Type B pancreatic cell (in vitro differentiated cells): ENCODE data around the gene PTPN23. TPM values are rescaled to one million over a fixed set of nuclear protein-coding genes. Genes with fewer than 3 reads are reported as not detected.
A peak's percentile ranks its signal among the peaks of the same experiment; 100 is the strongest.
"Not testable (repeated sequence)": the region's sequence is repeated elsewhere in the genome, so short reads cannot be mapped to it uniquely, and the experiment has no call there.

ENCODE experiments used
- DNase-seq: peaks from one replicate; pipeline ENCODE4 v3.0.0; 2021; ENCODE audit warnings: mixed read lengths; ENCODE audit not compliant: unreplicated experiment; ENCODE audit errors: extremely low spot score
- H3K27ac Mint-ChIP-seq: 2 replicates; pipeline ENCODE4 v1.8.0; 2021; ENCODE audit warnings: mild to moderate bottlenecking, mixed read lengths
- H3K27me3 Mint-ChIP-seq: 2 replicates; pipeline ENCODE4 v1.8.0; 2021; ENCODE audit warnings: mixed read lengths
- H3K36me3 Mint-ChIP-seq: 2 replicates; pipeline ENCODE4 v1.8.0; 2021; ENCODE audit warnings: mixed read lengths
- H3K4me1 Mint-ChIP-seq: one replicate; pipeline ENCODE4 v1.8.0; 2021; ENCODE audit warnings: mixed read lengths; ENCODE audit not compliant: unreplicated experiment
- H3K4me3 Mint-ChIP-seq: 2 replicates; pipeline ENCODE4 v1.8.0; 2021; ENCODE audit warnings: mild to moderate bottlenecking, mixed read lengths
- H3K9me3 Mint-ChIP-seq: 2 replicates; pipeline ENCODE4 v1.8.0; 2021; ENCODE audit warnings: mixed read lengths
- total RNA-seq: library from RNA; stranded (reverse); gene quantifications from 2 replicates; pipeline ENCODE4 v1.2.1, GENCODE V29; 2021; ENCODE audit warnings: low replicate concordance
- TF ChIP-seq, protein P1 (sequence below): fragments of 200-600 bp; sonication (generic); conservative IDR thresholded peaks from 2 replicates; pipeline ENCODE4 v1.5.0; 2021; ENCODE audit warnings: antibody characterized with exemption, mild to moderate bottlenecking

Gene PTPN23
- total RNA-seq, 1 donor from 2014 or later: 52.5 TPM

DNA sequence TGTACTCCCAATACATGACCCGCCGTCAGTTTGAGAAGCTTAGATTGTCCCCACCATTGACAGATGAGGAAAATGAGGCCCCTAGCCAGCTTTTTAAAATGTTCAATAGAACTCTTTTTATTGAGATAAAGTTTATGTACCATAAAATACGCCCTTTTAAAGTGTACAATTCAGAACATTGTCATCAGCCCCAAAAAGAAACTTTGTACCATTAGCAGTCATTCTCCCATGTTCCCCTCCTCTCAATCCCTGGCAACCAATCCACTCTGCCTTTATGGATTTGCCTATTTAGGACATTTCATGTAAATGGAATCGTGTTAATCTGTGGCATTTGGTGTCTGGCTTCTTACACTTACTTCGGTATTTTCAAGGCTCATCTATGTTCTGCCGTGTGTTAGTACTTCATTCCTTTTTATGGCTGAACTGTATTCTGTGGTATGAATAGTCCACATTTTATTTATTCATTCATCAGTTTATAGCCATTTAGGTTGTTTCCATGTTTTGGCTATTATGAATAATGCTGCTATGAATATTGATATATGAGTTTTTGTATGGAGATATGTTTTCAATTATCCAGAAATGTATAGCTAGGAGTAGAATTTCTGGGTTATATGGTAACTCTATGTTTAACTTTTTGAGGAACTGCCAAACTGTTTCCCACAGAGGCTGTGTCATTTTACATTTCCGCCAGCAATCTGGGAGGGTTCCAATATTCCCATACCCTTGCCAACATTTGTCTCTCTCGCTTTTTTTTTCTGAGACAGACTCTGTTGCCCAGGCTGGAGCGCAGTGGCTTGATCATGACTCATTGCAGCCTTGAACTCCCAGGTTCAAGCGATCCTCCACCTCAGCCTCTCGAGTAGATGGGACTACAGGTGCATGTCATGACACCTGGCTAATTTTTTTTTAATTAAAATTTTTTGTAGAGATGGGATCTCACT is 15.3 kb upstream of the PTPN23 start:
- no peak overlapping the region for H3K4me3 Mint-ChIP-seq
- DNase-seq: no peak
- H3K27ac Mint-ChIP-seq: no peak overlapping the region
- H3K9me3 Mint-ChIP-seq: peaks cover 4% of the 10 kb centered on the region
- peaks cover 3% of the 10 kb centered on the region for H3K27me3 Mint-ChIP-seq
- no peaks in the 10 kb centered on the region for H3K4me1 Mint-ChIP-seq
- H3K36me3 Mint-ChIP-seq: peaks cover under 1% of the 10 kb centered on the region
- TF ChIP-seq, protein P1, sequence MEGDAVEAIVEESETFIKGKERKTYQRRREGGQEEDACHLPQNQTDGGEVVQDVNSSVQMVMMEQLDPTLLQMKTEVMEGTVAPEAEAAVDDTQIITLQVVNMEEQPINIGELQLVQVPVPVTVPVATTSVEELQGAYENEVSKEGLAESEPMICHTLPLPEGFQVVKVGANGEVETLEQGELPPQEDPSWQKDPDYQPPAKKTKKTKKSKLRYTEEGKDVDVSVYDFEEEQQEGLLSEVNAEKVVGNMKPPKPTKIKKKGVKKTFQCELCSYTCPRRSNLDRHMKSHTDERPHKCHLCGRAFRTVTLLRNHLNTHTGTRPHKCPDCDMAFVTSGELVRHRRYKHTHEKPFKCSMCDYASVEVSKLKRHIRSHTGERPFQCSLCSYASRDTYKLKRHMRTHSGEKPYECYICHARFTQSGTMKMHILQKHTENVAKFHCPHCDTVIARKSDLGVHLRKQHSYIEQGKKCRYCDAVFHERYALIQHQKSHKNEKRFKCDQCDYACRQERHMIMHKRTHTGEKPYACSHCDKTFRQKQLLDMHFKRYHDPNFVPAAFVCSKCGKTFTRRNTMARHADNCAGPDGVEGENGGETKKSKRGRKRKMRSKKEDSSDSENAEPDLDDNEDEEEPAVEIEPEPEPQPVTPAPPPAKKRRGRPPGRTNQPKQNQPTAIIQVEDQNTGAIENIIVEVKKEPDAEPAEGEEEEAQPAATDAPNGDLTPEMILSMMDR: no peak

DNA sequence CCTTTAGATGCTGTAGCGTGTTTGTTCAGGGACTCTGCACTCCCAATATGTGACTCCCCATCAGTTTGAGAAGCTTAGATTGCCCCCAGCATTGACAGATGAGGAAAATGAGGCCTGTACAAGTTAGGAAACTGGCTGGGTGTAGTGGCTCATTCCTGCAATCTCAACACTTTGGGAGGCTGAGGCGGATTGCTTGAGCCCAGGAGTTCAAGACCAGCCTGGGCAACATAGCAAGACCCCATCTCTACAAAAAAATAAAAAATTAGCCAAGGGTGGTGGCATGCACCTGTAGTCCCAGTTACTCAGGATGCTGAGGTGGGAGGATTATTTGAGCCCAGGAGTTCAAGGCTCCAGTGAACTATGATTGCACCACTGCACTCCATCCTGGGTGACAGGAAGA is 14.0 kb upstream of the PTPN23 start:
- Mint-ChIP-seq H3K36me3 (no peaks in the 10 kb centered on the region), H3K27me3 (peaks cover 3% of the 10 kb centered on the region), H3K27ac (no peak overlapping the region), H3K9me3 (peaks cover 4% of the 10 kb centered on the region), H3K4me3 (no peak overlapping the region), H3K4me1 (no peaks in the 10 kb centered on the region)
- TF ChIP-seq, protein P1: no peak
- no peak for DNase-seq

DNA sequence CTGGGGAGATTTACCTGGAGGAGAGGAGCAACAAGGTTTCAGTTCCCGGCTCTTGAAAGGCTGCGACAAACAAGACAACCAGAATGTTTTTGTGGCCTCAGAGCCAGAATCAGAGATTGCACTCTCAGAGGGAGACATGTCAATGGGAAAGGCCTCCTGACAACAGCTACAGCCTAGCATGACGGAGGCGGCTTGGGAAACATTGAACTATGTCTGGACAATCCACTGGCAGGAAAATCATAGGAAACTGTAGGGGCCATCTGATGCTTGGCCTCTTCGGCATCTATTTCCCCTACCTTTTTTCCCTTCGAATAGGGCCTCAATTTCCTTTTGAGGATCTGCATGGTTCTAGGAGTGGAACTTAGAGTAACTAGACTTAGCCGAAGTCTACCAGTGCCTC is 13.2 kb upstream of the PTPN23 start:
- no peak overlapping the region for H3K27ac Mint-ChIP-seq
- TF ChIP-seq, protein P1: no peak
- DNase-seq: no peak
- H3K4me1 Mint-ChIP-seq: no peaks in the 10 kb centered on the region
- peaks cover 7% of the 10 kb centered on the region for H3K27me3 Mint-ChIP-seq
- H3K9me3 Mint-ChIP-seq: peaks cover under 1% of the 10 kb centered on the region
- H3K4me3 Mint-ChIP-seq: no peak overlapping the region
- H3K36me3 Mint-ChIP-seq: no peaks in the 10 kb centered on the region

DNA sequence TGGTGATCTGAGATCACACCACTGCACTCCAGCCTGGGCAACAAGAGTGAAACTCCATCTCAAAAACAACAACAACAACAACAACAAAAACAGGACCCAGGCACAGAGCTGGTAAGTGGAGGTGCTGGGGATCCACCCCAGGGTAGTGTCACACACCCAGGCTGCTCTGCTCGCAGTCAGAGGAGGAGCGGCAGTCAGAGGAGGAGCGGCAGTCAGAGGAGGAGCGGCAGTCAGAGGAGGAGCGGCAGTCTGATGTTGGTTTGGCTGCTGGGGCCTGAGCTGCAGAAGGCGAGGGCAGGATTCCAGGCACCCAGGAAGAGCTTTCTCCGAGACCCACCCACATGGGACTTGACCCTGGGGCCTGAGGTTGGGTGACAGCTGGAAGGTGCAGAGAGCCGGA is 10.8 kb upstream of the PTPN23 start:
- H3K36me3 Mint-ChIP-seq, H3K9me3 Mint-ChIP-seq, H3K27me3 Mint-ChIP-seq, DNase-seq, H3K4me3 Mint-ChIP-seq, H3K4me1 Mint-ChIP-seq, H3K27ac Mint-ChIP-seq: not testable (repeated sequence)

DNA sequence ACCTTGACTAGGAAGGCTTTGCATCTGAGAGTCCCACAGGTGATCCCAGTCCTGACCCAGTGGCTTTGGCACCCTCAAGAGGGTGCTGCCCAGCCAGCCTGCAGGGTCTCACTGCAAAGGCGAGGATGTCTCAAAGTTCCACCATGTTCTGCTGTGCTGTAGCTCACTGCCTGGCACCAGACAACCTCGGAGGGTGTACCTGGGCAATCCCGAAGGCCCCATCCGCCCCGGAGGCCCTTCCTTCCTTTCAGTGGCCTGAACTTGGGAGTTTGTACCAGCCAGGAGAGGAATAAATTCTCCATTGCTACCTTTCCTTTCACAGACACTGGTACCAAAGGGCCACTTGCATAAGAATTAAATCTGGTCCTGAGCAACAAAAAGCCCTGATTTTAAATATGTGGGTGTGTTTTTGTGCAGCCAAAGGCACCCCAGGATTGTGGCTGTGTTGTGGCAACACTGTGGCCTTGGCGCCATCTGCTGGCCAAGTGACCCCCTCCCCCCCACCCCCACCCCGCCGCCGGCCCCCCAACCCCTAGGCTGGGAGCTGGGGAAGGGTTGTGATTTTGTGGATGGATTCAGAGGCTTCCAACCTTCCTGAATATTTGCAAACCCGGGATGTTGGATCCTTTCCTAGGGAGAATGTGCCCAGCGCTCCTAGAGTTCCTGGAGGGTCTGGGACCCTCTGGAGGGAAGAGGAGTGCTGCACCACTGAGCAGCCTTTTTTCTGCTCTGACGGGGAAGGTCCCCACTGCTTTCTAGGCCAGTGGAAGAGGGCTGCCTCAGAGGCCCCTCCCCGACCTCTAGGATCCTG is 9.7 kb upstream of the PTPN23 start:
- Mint-ChIP-seq H3K4me1 (no peaks in the 10 kb centered on the region), H3K36me3 (no peaks in the 10 kb centered on the region), H3K9me3 (no peaks in the 10 kb centered on the region), H3K27ac (no peak overlapping the region), H3K4me3 (no peak overlapping the region), H3K27me3 (peaks cover 10% of the 10 kb centered on the region)
- TF ChIP-seq, protein P1: peak; percentile 71
- DNase-seq: no peak

DNA sequence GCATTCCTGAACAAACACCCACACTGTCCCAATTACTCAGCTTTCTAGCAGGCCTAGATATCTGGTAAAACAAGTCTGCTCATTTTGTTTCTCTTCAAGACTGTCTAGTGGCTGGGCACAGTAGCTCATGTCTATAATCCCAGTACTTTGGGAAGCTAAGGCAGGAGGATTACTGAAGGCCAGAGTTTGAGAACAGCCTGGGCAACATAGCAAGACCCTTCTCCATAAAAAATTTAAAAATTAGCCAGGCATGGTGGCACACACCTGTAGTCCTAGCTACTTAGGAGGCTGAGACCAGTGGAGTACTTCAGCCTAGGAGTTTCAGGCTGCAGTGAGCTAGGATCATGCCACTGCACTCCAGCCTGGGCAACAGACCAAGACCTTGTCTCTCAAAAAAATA is 6.2 kb upstream of the PTPN23 start:
- H3K9me3 Mint-ChIP-seq: no peaks in the 10 kb centered on the region

More for the DNA sequence above, 6.2 kb upstream of the PTPN23 start:
- TF ChIP-seq, protein P1: no peak
- peaks cover 7% of the 10 kb centered on the region for H3K27me3 Mint-ChIP-seq
- H3K4me1 Mint-ChIP-seq: peaks cover 5% of the 10 kb centered on the region
- no peak overlapping the region for H3K4me3 Mint-ChIP-seq
- H3K27ac Mint-ChIP-seq: no peak overlapping the region
- DNase-seq: no peak
- no peaks in the 10 kb centered on the region for H3K36me3 Mint-ChIP-seq
